Daoy (cell line): ENCODE measurements around the gene SPINK14. TPM values are rescaled to one million over a fixed set of nuclear protein-coding genes. Genes with fewer than 3 reads are reported as not detected.

Experiments used
- DNase-seq: peaks from one replicate; pipeline ENCODE4 v3.0.0-alpha.2; 2015; ENCODE audit warnings: low read depth
- total RNA-seq: library from RNA; depleted of rRNA; stranded (reverse); fragments of >200 nt; shearing (Covaris generic); gene quantifications from 2 replicates; pipeline ENCODE4 v1.2.3, GENCODE V29; 2014; rRNA removed

SPINK14 gene
- total RNA-seq, result not detected in 2 replicates

- DNase-seq, result no peak
Observed at GRCh38 chr5:148168246-148168645, at the start of gene SPINK14. SPINK14 (plus strand) TSS chr5:148168546; CDS start chr5:148169733, 1,187 bp downstream.

GRCh38 chr5:148120317-148120716 lies 48.0 kb upstream of the SPINK14 start:
- no peak for DNase-seq

- DNase-seq, result no peak
Observed at GRCh38 chr5:148125641-148126040, 42.7 kb upstream of the SPINK14 start.

- no peak for DNase-seq
Observed at GRCh38 chr5:148135091-148136048, 33.0 kb upstream of the SPINK14 start.

- no peak for DNase-seq
Observed at GRCh38 chr5:148140846-148141245, 27.5 kb upstream of the SPINK14 start.

GRCh38 chr5:148141645-148142044 lies 26.7 kb upstream of the SPINK14 start:
- no peak for DNase-seq

- peak; percentile 44 for DNase-seq
Observed at GRCh38 chr5:148145916-148146315, 22.4 kb upstream of the SPINK14 start.

GRCh38 chr5:148146487-148146886 lies 21.9 kb upstream of the SPINK14 start:
- DNase-seq, result no peak

GRCh38 chr5:148147415-148147814 lies 20.9 kb upstream of the SPINK14 start:
- DNase-seq, result no peak

- no peak for DNase-seq
Observed at GRCh38 chr5:148151872-148152271, 16.5 kb upstream of the SPINK14 start.

GRCh38 chr5:148152781-148153180 lies 15.6 kb upstream of the SPINK14 start:
- DNase-seq, result no peak

- DNase-seq, result no peak
Observed at GRCh38 chr5:148156609-148157008, 11.7 kb upstream of the SPINK14 start.

GRCh38 chr5:148162038-148162437 lies 6.3 kb upstream of the SPINK14 start:
- no peak for DNase-seq

- no peak for DNase-seq
Observed at GRCh38 chr5:148163345-148163744, 5.0 kb upstream of the SPINK14 start.

- no peak for DNase-seq
Observed at GRCh38 chr5:148166550-148167283, 1.6 kb upstream of the SPINK14 start.

- DNase-seq, result no peak
Observed at GRCh38 chr5:148172377-148172776, 4.0 kb downstream of the SPINK14 start.

GRCh38 chr5:148176480-148176879 lies 8.1 kb downstream of the SPINK14 start:
- DNase-seq, result no peak

GRCh38 chr5:148177207-148177606 lies 8.9 kb downstream of the SPINK14 start:
- no peak for DNase-seq

- DNase-seq, result peak; percentile 51
Observed at GRCh38 chr5:148179234-148179824, 11.0 kb downstream of the SPINK14 start.

- DNase-seq, result peak; percentile 70
Observed at GRCh38 chr5:148186248-148187003, 18.1 kb downstream of the SPINK14 start.

GRCh38 chr5:148191010-148191409 lies 22.7 kb downstream of the SPINK14 start:
- DNase-seq, result no peak

GRCh38 chr5:148193202-148193601 lies 24.9 kb downstream of the SPINK14 start:
- no peak for DNase-seq
